Measurements from ENCODE around the gene OSTM1.
"Not testable (repeated sequence)": the region's sequence is repeated elsewhere in the genome, so short reads cannot be mapped to it uniquely, and the experiment has no call there.

DNA sequence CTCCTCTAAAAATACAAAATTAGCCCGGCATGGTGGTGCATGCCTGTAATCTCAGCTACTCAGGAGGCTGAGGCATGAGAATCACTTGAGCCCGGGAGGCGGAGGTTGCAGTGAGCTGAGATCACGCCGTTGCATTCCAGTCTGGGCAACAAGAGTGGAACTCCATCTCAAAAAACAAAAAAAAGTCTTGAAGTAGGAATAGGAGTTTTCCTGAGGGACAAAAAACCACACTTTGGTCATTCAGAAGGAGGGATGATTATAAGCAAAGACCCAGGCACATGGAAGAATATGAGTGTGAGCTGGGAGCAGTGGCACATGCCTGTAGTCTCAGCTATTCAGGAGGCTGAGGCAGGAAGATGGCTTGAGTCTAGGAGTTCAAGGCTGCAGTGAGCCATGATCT, 74.3 kb downstream of the OSTM1 start:
- not testable (repeated sequence) for TF ChIP-seq POLR2A (IDR thresholded peaks at IDR 0.05; ENCODE audit: low read depth, low read length); POLR2AphosphoS5 (IDR thresholded peaks at IDR 0.05; ENCODE audit: low read depth, low read length); TAF1 (IDR thresholded peaks at IDR 0.05; ENCODE audit: borderline replicate concordance, low read depth, low read length)

Data from GM12892 (cell line).